ENCODE data around the gene TRIB2. TPM values are rescaled to one million over a fixed set of nuclear protein-coding genes. Genes with fewer than 3 reads are reported as not detected.

Gene TRIB2
- total and polyA plus RNA-seq, 2 experiments from 2014 or later: 42.3 to 73.2 TPM

DNA sequence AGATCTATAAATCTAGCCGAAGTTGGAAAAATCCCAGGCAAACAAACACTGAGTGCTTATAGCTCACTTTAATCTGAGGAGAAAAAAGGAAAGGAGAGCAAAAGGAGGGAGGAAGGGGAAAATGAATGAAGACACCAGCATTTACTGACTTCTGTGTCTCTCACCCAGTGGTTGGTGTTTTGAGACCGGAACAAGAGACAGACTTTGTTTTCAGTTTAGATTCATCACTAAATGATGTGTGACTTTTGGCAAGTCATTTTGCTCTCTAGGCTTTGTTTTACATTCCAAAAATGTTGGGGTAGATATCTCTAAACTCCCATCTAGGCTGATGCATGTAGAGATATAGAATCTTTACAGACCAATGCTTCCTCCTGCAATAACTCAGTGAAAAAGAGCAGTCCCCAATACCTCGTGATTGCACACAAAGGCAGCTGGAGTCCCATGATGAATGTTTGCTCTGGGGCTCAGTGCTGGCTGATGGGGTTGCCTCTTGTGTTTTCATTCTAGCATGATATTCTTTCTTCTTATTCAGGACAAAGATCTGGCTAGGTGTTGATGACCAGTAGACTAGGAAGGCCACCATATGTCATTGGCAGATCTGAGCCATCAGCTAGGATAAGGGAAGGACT, 51.4 kb downstream of the TRIB2 start:
- no peaks in the 10 kb centered on the region for H3K36me3 ChIP-seq
- H3K27ac ChIP-seq: no peak overlapping the region
- no peaks in the 10 kb centered on the region for H3K9me3 ChIP-seq (ENCODE audit: low read depth)
- TF ChIP-seq, protein P1, sequence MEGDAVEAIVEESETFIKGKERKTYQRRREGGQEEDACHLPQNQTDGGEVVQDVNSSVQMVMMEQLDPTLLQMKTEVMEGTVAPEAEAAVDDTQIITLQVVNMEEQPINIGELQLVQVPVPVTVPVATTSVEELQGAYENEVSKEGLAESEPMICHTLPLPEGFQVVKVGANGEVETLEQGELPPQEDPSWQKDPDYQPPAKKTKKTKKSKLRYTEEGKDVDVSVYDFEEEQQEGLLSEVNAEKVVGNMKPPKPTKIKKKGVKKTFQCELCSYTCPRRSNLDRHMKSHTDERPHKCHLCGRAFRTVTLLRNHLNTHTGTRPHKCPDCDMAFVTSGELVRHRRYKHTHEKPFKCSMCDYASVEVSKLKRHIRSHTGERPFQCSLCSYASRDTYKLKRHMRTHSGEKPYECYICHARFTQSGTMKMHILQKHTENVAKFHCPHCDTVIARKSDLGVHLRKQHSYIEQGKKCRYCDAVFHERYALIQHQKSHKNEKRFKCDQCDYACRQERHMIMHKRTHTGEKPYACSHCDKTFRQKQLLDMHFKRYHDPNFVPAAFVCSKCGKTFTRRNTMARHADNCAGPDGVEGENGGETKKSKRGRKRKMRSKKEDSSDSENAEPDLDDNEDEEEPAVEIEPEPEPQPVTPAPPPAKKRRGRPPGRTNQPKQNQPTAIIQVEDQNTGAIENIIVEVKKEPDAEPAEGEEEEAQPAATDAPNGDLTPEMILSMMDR (IDR thresholded peaks at IDR 0.05; ENCODE audit: low read depth, low read length): no peak
- H3K4me3 ChIP-seq: no peak overlapping the region
- no peak for DNase-seq (ENCODE audit: low read depth in 1 of 2, low spot score in 1 of 2)
- H3K4me1 ChIP-seq (ENCODE audit: low read depth): no peaks in the 10 kb centered on the region
- H3K27me3 ChIP-seq: no peaks in the 10 kb centered on the region

DNA sequence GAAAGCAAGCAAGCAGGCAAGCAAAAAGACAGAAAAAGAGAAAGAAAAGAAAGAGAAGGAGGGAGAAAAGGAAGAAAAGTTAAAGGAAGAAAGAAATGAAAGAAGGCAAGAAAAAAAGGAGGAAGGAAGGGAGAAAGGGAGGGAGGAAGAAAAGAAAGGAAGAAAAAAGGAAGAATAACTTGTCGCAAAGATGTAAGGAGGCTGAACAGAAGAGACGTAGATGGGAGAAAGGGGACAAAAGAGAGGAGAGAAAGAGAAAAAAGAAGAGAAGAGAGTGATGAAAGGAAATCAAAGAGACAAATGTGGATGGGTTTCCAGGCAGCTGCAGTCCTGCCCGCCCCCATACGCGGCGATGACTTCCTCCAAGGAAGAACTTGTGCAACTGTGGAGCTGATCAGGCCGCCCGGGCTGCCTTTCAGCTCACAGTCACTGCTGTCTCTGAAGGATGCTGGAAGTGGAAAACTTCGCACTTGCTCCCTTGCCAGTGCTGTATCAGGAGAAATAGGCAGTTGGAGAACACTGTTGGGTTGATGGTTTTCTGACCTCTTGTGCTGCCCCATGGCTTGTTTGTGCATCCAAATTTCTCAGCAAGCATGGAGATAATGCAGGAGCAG, 52.9 kb downstream of the TRIB2 start:
- Histone ChIP-seq H3K4me1 (ENCODE audit: low read depth) (no peaks in the 10 kb centered on the region), H3K27me3 (no peaks in the 10 kb centered on the region), H3K27ac (no peak overlapping the region), H3K9me3 (ENCODE audit: low read depth) (no peaks in the 10 kb centered on the region), H3K36me3 (no peaks in the 10 kb centered on the region), H3K4me3 (no peak overlapping the region)
- DNase-seq (ENCODE audit: low read depth in 1 of 2, low spot score in 1 of 2): peak in 1 of 2 donors; percentile 79
- TF ChIP-seq, protein P1 (IDR thresholded peaks at IDR 0.05; ENCODE audit: low read depth, low read length): no peak

DNA sequence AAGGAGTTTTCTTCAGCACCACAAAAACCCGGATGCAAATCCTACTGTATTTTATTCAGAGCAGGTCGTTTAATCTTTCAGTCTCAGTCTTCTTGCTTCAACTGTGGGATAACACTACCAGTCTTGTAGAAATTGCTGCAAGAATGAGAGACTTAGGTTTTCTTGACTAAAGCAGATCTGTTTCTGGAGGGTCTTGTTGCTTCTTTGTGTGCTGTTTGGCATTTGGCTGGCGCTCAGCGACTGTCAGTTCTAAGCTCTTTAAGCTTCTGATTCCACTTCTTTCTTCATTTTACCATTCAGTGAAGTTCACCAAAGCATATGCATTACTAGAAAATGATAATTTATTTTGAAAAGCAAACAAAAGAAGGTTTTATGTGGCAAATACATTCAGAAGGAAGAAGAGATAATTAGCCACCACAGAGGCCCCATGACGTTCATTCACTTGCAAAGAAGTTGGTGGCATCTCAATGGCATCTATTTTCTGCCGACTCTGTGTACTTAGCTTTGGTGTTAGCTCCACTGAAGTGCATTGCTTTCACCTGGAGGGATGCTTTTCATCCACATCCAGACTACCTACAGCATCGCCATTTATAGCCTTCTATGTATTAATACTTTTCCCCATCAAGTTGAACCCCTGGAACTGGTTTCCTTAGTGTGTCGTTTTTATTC, 53.7 kb downstream of the TRIB2 start:
- Histone ChIP-seq H3K27me3 (no peaks in the 10 kb centered on the region), H3K4me1 (ENCODE audit: low read depth) (no peaks in the 10 kb centered on the region), H3K27ac (no peak overlapping the region), H3K4me3 (no peak overlapping the region), H3K36me3 (no peaks in the 10 kb centered on the region), H3K9me3 (ENCODE audit: low read depth) (no peaks in the 10 kb centered on the region)
- no peak for DNase-seq (ENCODE audit: low read depth in 1 of 2, low spot score in 1 of 2)
- TF ChIP-seq, protein P1 (IDR thresholded peaks at IDR 0.05; ENCODE audit: low read depth, low read length): no peak

- DNase-seq (ENCODE audit: low read depth in 1 of 2, low spot score in 1 of 2): no peak
- no peaks in the 10 kb centered on the region for H3K9me3 ChIP-seq (ENCODE audit: low read depth)
- no peak overlapping the region for H3K4me3 ChIP-seq
- H3K4me1 ChIP-seq (ENCODE audit: low read depth): no peaks in the 10 kb centered on the region
- TF ChIP-seq, protein P1 (IDR thresholded peaks at IDR 0.05; ENCODE audit: low read depth, low read length): no peak
- H3K27me3 ChIP-seq: no peaks in the 10 kb centered on the region
- no peaks in the 10 kb centered on the region for H3K36me3 ChIP-seq
- H3K27ac ChIP-seq: no peak overlapping the region
These were observed 54.4 kb downstream of the TRIB2 start for GRCh38 chr2:12771154-12771553.

DNA sequence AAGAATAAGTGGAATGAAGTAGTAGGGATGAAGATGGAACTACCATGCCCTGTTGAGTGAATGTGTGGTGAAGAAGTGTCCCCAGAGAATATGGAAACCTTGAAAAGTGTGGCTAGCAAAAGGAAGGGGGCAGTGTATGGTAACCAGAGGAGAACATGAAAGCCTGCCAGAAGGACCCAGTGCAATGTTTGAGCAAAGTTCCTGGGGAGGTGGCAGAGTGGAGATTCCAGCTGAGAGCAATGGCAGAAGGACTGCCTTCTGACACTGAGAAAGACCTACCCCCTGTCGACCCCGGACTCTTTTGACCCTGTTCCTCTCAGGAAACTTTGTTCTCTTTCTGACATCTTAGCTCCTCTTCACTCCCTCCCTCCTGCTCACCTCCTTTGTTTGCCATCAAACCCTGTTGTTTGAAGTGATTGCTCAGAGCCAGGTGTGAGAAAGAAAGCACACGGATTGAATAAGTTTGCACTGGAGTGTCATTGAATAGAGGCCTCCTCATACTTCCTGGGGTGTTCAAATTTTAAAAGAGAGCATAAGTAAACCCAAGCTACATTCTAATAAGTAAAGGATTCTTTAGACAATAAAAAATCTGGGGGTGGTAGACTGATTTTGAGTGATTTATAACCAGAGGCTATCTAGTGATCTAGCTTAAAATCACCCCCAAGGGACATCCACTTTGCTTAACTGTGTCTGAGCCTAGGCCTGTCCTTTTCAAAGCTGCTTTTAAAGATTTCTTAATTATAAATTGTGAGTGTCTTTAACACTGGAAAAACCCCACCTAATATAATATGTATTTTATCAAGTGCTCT, 57.1 kb downstream of the TRIB2 start:
- Histone ChIP-seq H3K4me3 (no peak overlapping the region), H3K27me3 (no peaks in the 10 kb centered on the region), H3K9me3 (ENCODE audit: low read depth) (no peaks in the 10 kb centered on the region), H3K4me1 (ENCODE audit: low read depth) (no peaks in the 10 kb centered on the region), H3K36me3 (no peaks in the 10 kb centered on the region), H3K27ac (no peak overlapping the region)
- TF ChIP-seq, protein P1 (IDR thresholded peaks at IDR 0.05; ENCODE audit: low read depth, low read length): no peak
- no peak for DNase-seq (ENCODE audit: low read depth in 1 of 2, low spot score in 1 of 2)

All from cardiac muscle cell (in vitro differentiated cells and primary cell).